Neural cell (in vitro differentiated cells): ENCODE data around the gene GRIFIN.

Experiments used
- CTCF ChIP-seq: fragments of 450-650 bp; IDR thresholded peaks from 2 replicates; pipeline ENCODE4 v1.5.1; 2014; ENCODE audit warnings: antibody characterized with exemption, mild to moderate bottlenecking, moderate library complexity; ENCODE audit not compliant: poor library complexity, severe bottlenecking
- EP300 ChIP-seq: fragments of 450-650 bp; conservative IDR thresholded peaks from 2 replicates; pipeline ENCODE4 v1.6.1; 2014; ENCODE audit warnings: antibody characterized with exemption, mild to moderate bottlenecking, moderate library complexity; ENCODE audit not compliant: poor library complexity, severe bottlenecking
- EZH2 ChIP-seq: fragments of 200-600, 300-800 bp; shearing (Covaris generic), sonication (generic); IDR thresholded peaks from 2 replicates; pipeline ENCODE4 v1.6.1; 2014; ENCODE audit warnings: antibody characterized with exemption, low read length, borderline replicate concordance, mild to moderate bottlenecking; ENCODE audit not compliant: insufficient read depth, poor library complexity, severe bottlenecking
- POLR2AphosphoS5 ChIP-seq: IDR thresholded peaks from 2 replicates; pipeline ENCODE4 v1.6.1; 2012
- REST ChIP-seq: IDR thresholded peaks from 2 replicates; pipeline ENCODE4 v1.6.1; 2012; ENCODE audit warnings: borderline replicate concordance
- SMC3 ChIP-seq: fragments of 450-650 bp; conservative IDR thresholded peaks from 2 replicates; pipeline ENCODE4 v1.6.1; 2014; ENCODE audit warnings: antibody characterized with exemption, mild to moderate bottlenecking, moderate library complexity; ENCODE audit not compliant: poor library complexity

GRCh38 chr7:2515424-2516193 is 39.4 kb upstream of the GRIFIN start:
- TF ChIP-seq EZH2 (no peak), CTCF (no peak), REST (no peak), SMC3 (no peak), EP300 (no peak), POLR2AphosphoS5 (no peak)
